HepG2 (cell line): ENCODE data around the gene RNASE7. TPM values are rescaled to one million over a fixed set of nuclear protein-coding genes. Genes with fewer than 3 reads are reported as not detected.

Source experiments
- AKAP8 ChIP-seq: sonication (generic); formaldehyde crosslinking; IDR thresholded peaks from 2 replicates; pipeline ENCODE4 v1.5.1; 2020; ENCODE audit warnings: mild to moderate bottlenecking, missing genetic modification reagents
- CBX2 ChIP-seq, 2 experiments: fragments of 200-600 bp in 1 of 2; sonication (generic); formaldehyde crosslinking in 1 of 2; IDR thresholded peaks; 2 replicates each; pipeline versions ENCODE4 v1.7.0 to v1.8.1; 2018 to 2022; ENCODE audit warnings: low read depth in 2 of 2, low read length in 1 of 2, mild to moderate bottlenecking in 1 of 2, missing genetic modification reagents in 1 of 2
- CREB1 ChIP-seq, 2 experiments: fragments of 450-650 bp in 1 of 2; IDR thresholded peaks; 2 replicates each; pipeline ENCODE4 v1.6.1; 2016 to 2017; ENCODE audit warnings: control low read depth in 1 of 2, mild to moderate bottlenecking in 1 of 2, missing compliant biosample characterization in 1 of 2, missing genetic modification characterization in 1 of 2
- DMAP1 ChIP-seq: IDR thresholded peaks from 2 replicates; pipeline ENCODE4 v1.6.1; 2016
- DNMT1 ChIP-seq: sonication (generic); formaldehyde crosslinking; IDR thresholded peaks from 2 replicates; pipeline ENCODE4 v1.5.1; 2020; ENCODE audit warnings: mild to moderate bottlenecking, missing genetic modification reagents
- HIVEP1 ChIP-seq: sonication (generic); formaldehyde crosslinking; IDR thresholded peaks from 2 replicates; pipeline ENCODE4 v1.4.0; 2020; ENCODE audit warnings: mild to moderate bottlenecking, missing genetic modification reagents
- HOXA5 ChIP-seq: sonication (generic); formaldehyde crosslinking; IDR thresholded peaks from 2 replicates; pipeline ENCODE4 v1.4.0; 2020; ENCODE audit warnings: missing genetic modification reagents
- JARID2 ChIP-seq: sonication (generic); formaldehyde crosslinking; IDR thresholded peaks from 2 replicates; pipeline ENCODE4 v1.8.1; 2023; ENCODE audit warnings: missing genetic modification reagents, inconsistent platforms; ENCODE audit not compliant: insufficient replicate concordance
- KDM6A ChIP-seq: IDR thresholded peaks from 2 replicates; pipeline ENCODE4 v1.6.1; 2016; ENCODE audit warnings: low read depth
- SOX5 ChIP-seq: IDR thresholded peaks from 2 replicates; pipeline ENCODE4 v1.6.1; 2016; ENCODE audit warnings: borderline replicate concordance
- ZFP1 ChIP-seq: IDR thresholded peaks from 2 replicates; pipeline ENCODE4 v1.6.1; 2016
- ZIK1 ChIP-seq: sonication (generic); formaldehyde crosslinking; IDR thresholded peaks from 2 replicates; pipeline ENCODE4 v1.5.0; 2020; ENCODE audit warnings: mild to moderate bottlenecking, low read depth, missing genetic modification reagents, borderline replicate concordance
- ZMYM3 ChIP-seq: sonication (generic); formaldehyde crosslinking; IDR thresholded peaks from 2 replicates; pipeline ENCODE4 v1.5.1; 2020; ENCODE audit warnings: mild to moderate bottlenecking, missing genetic modification reagents
- ZNF264 ChIP-seq: sonication (generic); formaldehyde crosslinking; IDR thresholded peaks from 2 replicates; pipeline ENCODE4 v1.4.0; 2020; ENCODE audit warnings: missing genetic modification reagents
- ZNF33A ChIP-seq: sonication (generic); formaldehyde crosslinking; IDR thresholded peaks from 2 replicates; pipeline ENCODE4 v1.5.1; 2020; ENCODE audit warnings: missing genetic modification reagents, mild to moderate bottlenecking, moderate library complexity, borderline replicate concordance
- ZNF883 ChIP-seq: sonication (generic); formaldehyde crosslinking; IDR thresholded peaks from 2 replicates; pipeline ENCODE4 v1.5.1; 2020; ENCODE audit warnings: mild to moderate bottlenecking, missing genetic modification reagents; ENCODE audit errors: not compliant biosample characterization
- polyA plus RNA-seq, 8 experiments: library from polyadenylated mRNA; depleted of rRNA in 3 of 8; stranded (reverse) in 7 of 8; unstranded in 1 of 8; fragments of >200 nt; fragmentation: Illumina TruSeq in 4 of 8; extraction: Trizol in 4 of 8; gene quantifications; 2 replicates each; pipeline versions ENCODE4 v1.2.1 to v1.2.3, GENCODE V29; 2011 to 2016; ENCODE audit warnings: low read depth in 4 of 8, missing spikeins in 1 of 8, mixed read lengths in 1 of 8; ENCODE audit not compliant: insufficient read depth in 1 of 8
- total RNA-seq, 5 experiments: library from RNA; depleted of rRNA; stranded (reverse); fragments of >200 nt; fragmentation: Illumina TruSeq; extraction: Trizol; gene quantifications; 2 replicates each; pipeline ENCODE4 v1.2.3, GENCODE V29; 2016; ENCODE audit warnings: low read depth in 1 of 5
- TF ChIP-seq, protein P1 (sequence below): sonication (generic); formaldehyde crosslinking; IDR thresholded peaks from 2 replicates; pipeline ENCODE4 v1.4.0; 2020; ENCODE audit warnings: missing genetic modification reagents
- TF ChIP-seq, protein P2 (sequence below): sonication (generic); formaldehyde crosslinking; IDR thresholded peaks from 2 replicates; pipeline ENCODE4 v1.4.0; 2020; ENCODE audit warnings: missing genetic modification reagents, borderline replicate concordance
- TF ChIP-seq, protein P3 (sequence below): sonication (generic); formaldehyde crosslinking; IDR thresholded peaks from 2 replicates; pipeline ENCODE4 v1.4.0; 2020; ENCODE audit warnings: missing genetic modification reagents
- TF ChIP-seq, protein P4 (sequence below): sonication (generic); formaldehyde crosslinking; IDR thresholded peaks from 2 replicates; pipeline ENCODE4 v1.5.0; 2020; ENCODE audit warnings: missing genetic modification reagents
- TF ChIP-seq, protein P5 (sequence below): sonication (generic); formaldehyde crosslinking; IDR thresholded peaks from 2 replicates; pipeline ENCODE4 v1.5.0; 2020; ENCODE audit warnings: missing genetic modification reagents

RNASE7 gene
- total and polyA plus RNA-seq, 2 of the 13 experiments (the other 11 are each of a cell fraction or from before 2014, with no cell fraction given): 0.04 TPM; not detected in 1

DNA sequence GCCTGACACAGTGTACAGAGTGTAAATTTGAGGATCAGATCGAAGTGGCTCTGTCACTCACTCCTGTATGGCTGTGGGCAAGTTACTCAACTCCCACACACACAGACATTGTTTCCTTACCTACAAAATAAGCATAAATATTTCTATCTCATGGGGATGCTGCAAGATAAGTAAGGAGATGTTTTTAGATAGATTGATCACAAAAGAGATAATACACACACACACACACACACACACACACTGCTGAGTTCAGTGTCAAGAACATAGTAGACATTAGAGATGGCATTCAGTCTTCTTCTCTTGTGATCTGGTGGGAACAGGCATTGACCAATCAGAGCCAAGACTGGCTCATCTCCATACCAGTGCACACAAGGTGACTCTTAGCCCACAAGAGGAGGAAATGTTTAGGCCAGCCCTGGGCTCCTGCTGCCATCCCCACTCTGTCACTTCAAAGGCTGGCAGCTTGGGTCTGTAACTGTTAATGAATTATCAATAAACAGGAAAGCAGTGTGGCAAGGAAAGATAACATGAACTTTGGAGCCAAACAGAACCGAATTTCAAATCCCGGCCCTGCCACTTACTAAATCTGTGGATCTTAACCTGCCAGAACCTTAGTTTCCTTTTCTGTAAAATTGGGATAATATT, 12.1 kb downstream of the RNASE7 start (continued):
- TF ChIP-seq, protein P1, sequence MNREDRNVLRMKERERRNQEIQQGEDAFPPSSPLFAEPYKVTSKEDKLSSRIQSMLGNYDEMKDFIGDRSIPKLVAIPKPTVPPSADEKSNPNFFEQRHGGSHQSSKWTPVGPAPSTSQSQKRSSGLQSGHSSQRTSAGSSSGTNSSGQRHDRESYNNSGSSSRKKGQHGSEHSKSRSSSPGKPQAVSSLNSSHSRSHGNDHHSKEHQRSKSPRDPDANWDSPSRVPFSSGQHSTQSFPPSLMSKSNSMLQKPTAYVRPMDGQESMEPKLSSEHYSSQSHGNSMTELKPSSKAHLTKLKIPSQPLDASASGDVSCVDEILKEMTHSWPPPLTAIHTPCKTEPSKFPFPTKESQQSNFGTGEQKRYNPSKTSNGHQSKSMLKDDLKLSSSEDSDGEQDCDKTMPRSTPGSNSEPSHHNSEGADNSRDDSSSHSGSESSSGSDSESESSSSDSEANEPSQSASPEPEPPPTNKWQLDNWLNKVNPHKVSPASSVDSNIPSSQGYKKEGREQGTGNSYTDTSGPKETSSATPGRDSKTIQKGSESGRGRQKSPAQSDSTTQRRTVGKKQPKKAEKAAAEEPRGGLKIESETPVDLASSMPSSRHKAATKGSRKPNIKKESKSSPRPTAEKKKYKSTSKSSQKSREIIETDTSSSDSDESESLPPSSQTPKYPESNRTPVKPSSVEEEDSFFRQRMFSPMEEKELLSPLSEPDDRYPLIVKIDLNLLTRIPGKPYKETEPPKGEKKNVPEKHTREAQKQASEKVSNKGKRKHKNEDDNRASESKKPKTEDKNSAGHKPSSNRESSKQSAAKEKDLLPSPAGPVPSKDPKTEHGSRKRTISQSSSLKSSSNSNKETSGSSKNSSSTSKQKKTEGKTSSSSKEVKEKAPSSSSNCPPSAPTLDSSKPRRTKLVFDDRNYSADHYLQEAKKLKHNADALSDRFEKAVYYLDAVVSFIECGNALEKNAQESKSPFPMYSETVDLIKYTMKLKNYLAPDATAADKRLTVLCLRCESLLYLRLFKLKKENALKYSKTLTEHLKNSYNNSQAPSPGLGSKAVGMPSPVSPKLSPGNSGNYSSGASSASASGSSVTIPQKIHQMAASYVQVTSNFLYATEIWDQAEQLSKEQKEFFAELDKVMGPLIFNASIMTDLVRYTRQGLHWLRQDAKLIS (CRISPR knock-in tag): no peak
- no peak for TF ChIP-seq AKAP8 (CRISPR knock-in tag)
- TF ChIP-seq ZIK1 (CRISPR knock-in tag): no peak
- peak; percentile 66; the same call in 1 of the 2 replicates for TF ChIP-seq DMAP1 (CRISPR knock-in tag)
- TF ChIP-seq, protein P2, sequence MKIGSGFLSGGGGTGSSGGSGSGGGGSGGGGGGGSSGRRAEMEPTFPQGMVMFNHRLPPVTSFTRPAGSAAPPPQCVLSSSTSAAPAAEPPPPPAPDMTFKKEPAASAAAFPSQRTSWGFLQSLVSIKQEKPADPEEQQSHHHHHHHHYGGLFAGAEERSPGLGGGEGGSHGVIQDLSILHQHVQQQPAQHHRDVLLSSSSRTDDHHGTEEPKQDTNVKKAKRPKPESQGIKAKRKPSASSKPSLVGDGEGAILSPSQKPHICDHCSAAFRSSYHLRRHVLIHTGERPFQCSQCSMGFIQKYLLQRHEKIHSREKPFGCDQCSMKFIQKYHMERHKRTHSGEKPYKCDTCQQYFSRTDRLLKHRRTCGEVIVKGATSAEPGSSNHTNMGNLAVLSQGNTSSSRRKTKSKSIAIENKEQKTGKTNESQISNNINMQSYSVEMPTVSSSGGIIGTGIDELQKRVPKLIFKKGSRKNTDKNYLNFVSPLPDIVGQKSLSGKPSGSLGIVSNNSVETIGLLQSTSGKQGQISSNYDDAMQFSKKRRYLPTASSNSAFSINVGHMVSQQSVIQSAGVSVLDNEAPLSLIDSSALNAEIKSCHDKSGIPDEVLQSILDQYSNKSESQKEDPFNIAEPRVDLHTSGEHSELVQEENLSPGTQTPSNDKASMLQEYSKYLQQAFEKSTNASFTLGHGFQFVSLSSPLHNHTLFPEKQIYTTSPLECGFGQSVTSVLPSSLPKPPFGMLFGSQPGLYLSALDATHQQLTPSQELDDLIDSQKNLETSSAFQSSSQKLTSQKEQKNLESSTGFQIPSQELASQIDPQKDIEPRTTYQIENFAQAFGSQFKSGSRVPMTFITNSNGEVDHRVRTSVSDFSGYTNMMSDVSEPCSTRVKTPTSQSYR (CRISPR knock-in tag): peak; percentile 75; the same call in 1 of the 2 replicates
- TF ChIP-seq CBX2 (IDR thresholded peaks at IDR 0.05; ENCODE audit: low read depth, low read length): no peak
- no peak for TF ChIP-seq CBX2 (CRISPR knock-in tag; IDR thresholded peaks at IDR 0.05; ENCODE audit: low read depth)
- peak; percentile 98 for TF ChIP-seq KDM6A (CRISPR knock-in tag)
- no peak for TF ChIP-seq JARID2 (CRISPR knock-in tag)
- TF ChIP-seq ZFP1 (CRISPR knock-in tag): peak; percentile 96
- TF ChIP-seq HIVEP1: no peak
- peak; percentile 30; the same call in 1 of the 2 replicates for TF ChIP-seq CREB1 (IDR thresholded peaks at IDR 0.05)
- TF ChIP-seq CREB1 (CRISPR knock-in tag; IDR thresholded peaks at IDR 0.05): peak; percentile 49; the same call in 1 of the 2 replicates
- TF ChIP-seq ZNF33A: no peak; the same call in 1 of the 2 replicates
- TF ChIP-seq SOX5 (CRISPR knock-in tag): peak; percentile 92
- no peak for TF ChIP-seq DNMT1
- TF ChIP-seq, protein P3, sequence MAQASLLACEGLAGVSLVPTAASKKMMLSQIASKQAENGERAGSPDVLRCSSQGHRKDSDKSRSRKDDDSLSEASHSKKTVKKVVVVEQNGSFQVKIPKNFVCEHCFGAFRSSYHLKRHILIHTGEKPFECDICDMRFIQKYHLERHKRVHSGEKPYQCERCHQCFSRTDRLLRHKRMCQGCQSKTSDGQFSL (CRISPR knock-in tag): no peak
- TF ChIP-seq ZMYM3 (CRISPR knock-in tag): peak; percentile 66; the same call in 1 of the 2 replicates
- peak; percentile 87; the same call in 1 of the 2 replicates for TF ChIP-seq ZNF264
- TF ChIP-seq, protein P4, sequence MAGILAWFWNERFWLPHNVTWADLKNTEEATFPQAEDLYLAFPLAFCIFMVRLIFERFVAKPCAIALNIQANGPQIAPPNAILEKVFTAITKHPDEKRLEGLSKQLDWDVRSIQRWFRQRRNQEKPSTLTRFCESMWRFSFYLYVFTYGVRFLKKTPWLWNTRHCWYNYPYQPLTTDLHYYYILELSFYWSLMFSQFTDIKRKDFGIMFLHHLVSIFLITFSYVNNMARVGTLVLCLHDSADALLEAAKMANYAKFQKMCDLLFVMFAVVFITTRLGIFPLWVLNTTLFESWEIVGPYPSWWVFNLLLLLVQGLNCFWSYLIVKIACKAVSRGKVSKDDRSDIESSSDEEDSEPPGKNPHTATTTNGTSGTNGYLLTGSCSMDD (CRISPR knock-in tag): no peak
- no peak for TF ChIP-seq ZNF883 (CRISPR knock-in tag)
- peak; percentile 82 for TF ChIP-seq HOXA5
- TF ChIP-seq, protein P5, sequence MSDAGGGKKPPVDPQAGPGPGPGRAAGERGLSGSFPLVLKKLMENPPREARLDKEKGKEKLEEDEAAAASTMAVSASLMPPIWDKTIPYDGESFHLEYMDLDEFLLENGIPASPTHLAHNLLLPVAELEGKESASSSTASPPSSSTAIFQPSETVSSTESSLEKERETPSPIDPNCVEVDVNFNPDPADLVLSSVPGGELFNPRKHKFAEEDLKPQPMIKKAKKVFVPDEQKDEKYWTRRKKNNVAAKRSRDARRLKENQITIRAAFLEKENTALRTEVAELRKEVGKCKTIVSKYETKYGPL (CRISPR knock-in tag): no peak
